C4-2B (cell line): Measurements from ENCODE around the gene CYP46A1.

Source experiments
- ZFX ChIP-seq: fragments of 450-650 bp; IDR thresholded peaks from 2 replicates; pipeline ENCODE4 v1.6.1; 2017
- TF ChIP-seq, protein P1 (sequence below): fragments of 450-650 bp; conservative IDR thresholded peaks from 2 replicates; pipeline ENCODE4 v1.5.1; 2017; ENCODE audit warnings: mild to moderate bottlenecking

DNA sequence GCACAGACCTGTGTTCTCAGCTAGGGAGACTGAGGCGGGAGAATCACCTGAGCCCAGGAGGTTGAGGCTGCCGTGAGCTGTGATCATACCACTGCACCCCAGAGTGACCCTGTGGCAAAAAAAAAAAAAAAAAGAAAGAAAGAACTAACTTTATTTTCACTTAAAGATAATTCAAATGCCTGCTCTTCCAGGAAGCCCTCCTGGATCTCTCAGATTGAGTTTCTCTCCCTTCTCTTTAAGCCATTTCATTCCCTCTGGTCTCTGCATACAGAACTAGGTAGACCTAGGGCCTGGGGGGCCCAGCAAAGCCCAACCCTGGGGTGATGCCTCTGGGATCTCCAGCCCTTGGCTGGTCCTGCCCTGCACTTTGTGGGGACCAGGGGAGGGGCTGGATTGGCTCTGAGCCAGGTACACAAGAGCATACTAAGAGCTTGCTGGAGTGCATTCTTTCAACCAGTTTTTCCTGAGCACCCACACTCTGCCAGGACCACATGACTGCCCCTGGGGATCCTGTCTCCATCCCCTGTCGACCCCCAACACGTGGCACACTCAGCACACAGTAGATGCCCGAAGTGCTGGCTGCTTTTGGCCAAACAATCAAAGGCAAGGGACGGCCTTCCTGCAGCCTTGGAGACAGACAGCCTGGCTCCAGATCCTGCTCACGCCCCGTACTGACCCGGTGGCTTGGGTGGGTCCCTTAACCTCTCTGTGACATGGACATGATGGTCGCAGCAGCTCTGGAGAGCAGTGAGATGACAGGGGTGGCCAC, 52.7 kb downstream of the CYP46A1 start:
- TF ChIP-seq, protein P1, sequence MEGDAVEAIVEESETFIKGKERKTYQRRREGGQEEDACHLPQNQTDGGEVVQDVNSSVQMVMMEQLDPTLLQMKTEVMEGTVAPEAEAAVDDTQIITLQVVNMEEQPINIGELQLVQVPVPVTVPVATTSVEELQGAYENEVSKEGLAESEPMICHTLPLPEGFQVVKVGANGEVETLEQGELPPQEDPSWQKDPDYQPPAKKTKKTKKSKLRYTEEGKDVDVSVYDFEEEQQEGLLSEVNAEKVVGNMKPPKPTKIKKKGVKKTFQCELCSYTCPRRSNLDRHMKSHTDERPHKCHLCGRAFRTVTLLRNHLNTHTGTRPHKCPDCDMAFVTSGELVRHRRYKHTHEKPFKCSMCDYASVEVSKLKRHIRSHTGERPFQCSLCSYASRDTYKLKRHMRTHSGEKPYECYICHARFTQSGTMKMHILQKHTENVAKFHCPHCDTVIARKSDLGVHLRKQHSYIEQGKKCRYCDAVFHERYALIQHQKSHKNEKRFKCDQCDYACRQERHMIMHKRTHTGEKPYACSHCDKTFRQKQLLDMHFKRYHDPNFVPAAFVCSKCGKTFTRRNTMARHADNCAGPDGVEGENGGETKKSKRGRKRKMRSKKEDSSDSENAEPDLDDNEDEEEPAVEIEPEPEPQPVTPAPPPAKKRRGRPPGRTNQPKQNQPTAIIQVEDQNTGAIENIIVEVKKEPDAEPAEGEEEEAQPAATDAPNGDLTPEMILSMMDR: no peak
- no peak for TF ChIP-seq ZFX
